Prostate gland (tissue), 2 donors: ENCODE data around the gene CT47A1.

ENCODE experiments used
- POLR2A ChIP-seq: fragments of 450-650 bp; IDR thresholded peaks from one replicate; pipeline ENCODE4 v1.6.1; 2016; ENCODE audit warnings: antibody characterized with exemption, mild to moderate bottlenecking
- TF ChIP-seq, protein P1 (sequence below), 4 experiments: fragments of 200-600 bp in 2 of 4; fragments of 450-650 bp in 2 of 4; sonication (generic) in 2 of 4; IDR thresholded peaks; 1 replicate in 3 of 4; 2 replicates in 1 of 4; pipeline ENCODE4 v1.5.1; 2016 to 2019; ENCODE audit warnings: antibody characterized with exemption in 4 of 4, mild to moderate bottlenecking in 2 of 4, moderate library complexity in 2 of 4

DNA sequence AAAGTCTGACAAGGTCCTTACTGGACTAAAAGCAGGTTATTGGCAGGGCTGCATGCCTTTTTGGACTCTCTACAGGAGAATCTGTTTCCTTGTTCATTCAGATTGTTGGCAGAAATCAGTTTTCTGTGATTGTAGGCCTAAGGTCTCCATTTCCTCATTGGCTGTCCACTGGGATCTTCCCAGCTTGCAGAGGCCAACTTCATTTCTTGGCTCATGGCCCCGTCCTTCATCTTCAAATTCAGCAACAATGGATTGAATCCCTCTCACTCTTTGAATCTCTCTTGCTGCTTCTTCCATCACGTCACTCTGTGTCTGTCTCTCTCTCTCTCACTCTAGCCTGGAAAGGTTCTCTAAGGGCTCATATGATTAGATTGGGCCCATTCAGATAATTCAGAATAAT, 47.0 kb upstream of the CT47A1 start:
- TF ChIP-seq, protein P1, sequence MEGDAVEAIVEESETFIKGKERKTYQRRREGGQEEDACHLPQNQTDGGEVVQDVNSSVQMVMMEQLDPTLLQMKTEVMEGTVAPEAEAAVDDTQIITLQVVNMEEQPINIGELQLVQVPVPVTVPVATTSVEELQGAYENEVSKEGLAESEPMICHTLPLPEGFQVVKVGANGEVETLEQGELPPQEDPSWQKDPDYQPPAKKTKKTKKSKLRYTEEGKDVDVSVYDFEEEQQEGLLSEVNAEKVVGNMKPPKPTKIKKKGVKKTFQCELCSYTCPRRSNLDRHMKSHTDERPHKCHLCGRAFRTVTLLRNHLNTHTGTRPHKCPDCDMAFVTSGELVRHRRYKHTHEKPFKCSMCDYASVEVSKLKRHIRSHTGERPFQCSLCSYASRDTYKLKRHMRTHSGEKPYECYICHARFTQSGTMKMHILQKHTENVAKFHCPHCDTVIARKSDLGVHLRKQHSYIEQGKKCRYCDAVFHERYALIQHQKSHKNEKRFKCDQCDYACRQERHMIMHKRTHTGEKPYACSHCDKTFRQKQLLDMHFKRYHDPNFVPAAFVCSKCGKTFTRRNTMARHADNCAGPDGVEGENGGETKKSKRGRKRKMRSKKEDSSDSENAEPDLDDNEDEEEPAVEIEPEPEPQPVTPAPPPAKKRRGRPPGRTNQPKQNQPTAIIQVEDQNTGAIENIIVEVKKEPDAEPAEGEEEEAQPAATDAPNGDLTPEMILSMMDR (IDR thresholded peaks at IDR 0.05): no peak
- no peak for TF ChIP-seq POLR2A
